Coronary artery (tissue), 2 donors: ENCODE measurements around the gene CETP.

Experiments used
- DNase-seq: peaks from one replicate; pipeline ENCODE4 v3.0.0-alpha.2; 2017; ENCODE audit warnings: low spot score
- H3K27ac ChIP-seq, 2 donors: fragments of 200-600 bp; sonication (generic); one replicate each; pipeline ENCODE4 v1.5.1; 2016 to 2019
- H3K4me3 ChIP-seq: fragments of 200-600 bp; sonication (generic); 2 replicates; pipeline ENCODE4 v1.5.1; 2016; ENCODE audit warnings: mild to moderate bottlenecking, moderate library complexity
- TF ChIP-seq, protein P1 (sequence below): fragments of 200-600 bp; sonication (generic); IDR thresholded peaks from one replicate; pipeline ENCODE4 v1.5.1; 2019; ENCODE audit warnings: antibody characterized with exemption

CETP gene

DNA sequence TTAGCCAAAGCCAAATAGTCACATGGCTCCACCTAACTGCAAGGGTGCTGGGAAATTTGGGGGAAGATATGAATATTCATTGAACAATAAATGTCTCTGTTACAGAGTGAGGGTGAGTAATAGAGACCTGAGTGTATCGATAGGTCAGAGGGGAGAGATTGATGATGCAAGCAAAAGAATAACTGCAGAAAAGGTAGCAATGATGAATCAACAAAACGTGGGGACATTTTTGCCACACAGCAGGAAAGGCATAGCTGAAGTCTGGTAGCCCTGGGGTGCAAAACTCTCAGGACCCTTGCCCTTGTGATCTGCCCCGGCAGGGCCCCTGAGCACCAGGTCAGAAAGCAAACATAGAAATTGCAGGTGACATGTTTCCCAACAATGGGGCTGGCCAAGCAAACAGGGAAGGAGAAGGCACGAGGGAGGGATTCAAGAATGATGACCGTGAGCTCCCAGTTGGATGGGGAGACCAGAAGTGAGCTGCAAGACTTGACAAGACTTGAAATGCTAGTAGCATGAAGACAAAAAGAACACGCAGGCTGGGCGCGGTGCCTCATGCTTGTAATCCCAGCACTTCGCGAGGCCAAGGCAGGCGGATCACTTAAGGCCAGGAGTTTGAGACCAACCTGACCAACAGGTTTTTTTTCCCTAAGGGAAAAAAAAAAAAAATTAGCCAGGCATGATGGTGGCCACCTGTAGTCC, 42.5 kb upstream of the CETP start:
- TF ChIP-seq, protein P1, sequence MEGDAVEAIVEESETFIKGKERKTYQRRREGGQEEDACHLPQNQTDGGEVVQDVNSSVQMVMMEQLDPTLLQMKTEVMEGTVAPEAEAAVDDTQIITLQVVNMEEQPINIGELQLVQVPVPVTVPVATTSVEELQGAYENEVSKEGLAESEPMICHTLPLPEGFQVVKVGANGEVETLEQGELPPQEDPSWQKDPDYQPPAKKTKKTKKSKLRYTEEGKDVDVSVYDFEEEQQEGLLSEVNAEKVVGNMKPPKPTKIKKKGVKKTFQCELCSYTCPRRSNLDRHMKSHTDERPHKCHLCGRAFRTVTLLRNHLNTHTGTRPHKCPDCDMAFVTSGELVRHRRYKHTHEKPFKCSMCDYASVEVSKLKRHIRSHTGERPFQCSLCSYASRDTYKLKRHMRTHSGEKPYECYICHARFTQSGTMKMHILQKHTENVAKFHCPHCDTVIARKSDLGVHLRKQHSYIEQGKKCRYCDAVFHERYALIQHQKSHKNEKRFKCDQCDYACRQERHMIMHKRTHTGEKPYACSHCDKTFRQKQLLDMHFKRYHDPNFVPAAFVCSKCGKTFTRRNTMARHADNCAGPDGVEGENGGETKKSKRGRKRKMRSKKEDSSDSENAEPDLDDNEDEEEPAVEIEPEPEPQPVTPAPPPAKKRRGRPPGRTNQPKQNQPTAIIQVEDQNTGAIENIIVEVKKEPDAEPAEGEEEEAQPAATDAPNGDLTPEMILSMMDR: no peak
- Histone ChIP-seq H3K27ac (no peak overlapping the region), H3K4me3 (no peak overlapping the region)
- no peak for DNase-seq

DNA sequence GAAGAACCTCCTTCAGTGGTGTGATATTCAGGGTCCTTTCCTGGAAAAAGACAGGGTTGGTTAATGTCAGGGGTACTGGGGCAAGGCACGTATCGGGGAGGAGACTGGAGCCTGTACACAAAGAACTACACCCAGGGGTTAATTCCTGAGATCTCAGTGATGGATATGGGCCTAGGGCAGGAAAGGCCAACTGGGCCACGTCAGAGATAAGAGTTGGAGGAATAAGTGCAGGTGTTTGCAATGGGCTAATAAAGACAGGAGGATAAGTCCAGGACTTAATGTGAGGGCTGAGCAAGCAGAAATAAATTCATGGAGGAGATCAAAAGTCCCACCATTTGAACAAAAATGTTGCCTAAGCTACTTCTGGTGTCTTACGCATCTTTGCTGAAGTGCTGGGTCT, 40.2 kb upstream of the CETP start:
- H3K4me3 ChIP-seq: no peak overlapping the region
- no peak for DNase-seq
- TF ChIP-seq, protein P1: no peak
- no peak overlapping the region for H3K27ac ChIP-seq

DNA sequence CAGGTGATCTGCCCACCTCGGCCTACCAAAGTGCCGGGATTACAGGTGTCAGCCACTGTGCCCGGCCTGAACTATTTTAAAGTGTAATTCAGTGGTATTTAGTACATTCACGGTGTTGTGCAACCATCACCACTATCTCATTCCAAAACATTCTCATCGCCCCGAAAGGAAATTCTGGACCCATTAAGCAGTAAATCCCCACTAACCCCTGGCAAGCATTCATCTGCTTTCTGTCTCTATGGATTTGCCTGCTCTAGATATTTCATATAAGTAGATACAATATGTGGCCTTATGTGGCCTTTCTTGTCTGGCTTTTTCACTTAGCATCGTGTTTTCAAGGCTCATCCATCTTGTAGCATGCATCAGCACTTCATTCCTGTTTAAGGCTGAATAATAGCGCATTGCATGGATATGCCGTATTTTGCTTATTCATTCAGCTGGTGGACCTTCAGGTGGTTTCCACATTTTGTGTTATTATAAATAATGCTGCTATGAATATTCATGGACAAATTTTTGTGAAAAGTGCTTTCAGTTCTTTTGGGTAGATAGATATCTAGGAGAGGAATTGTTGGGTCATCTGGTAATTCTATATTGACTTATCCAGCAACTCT, 38.2 kb upstream of the CETP start:
- TF ChIP-seq, protein P1: no peak
- no peak for DNase-seq
- no peak overlapping the region for H3K27ac ChIP-seq
- H3K4me3 ChIP-seq: no peak overlapping the region

DNA sequence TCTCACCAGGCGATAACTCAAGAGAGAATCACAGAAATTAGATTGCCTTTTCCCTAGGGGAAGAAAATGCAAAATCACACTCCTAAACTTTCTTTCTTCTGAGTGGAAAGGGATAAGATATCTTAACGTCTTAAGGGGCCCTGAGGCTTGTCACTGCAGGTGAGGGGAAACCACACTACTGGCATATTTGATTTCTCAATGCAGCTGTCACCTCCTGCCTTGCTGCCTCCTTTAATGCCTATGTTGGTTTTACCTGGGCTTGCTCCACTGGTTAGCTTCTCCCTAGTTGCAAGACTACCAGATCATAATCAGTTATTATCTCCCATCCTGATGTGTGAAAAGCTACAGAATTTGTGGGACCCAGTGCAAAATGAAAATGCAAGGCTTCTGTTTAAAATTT, 34.3 kb upstream of the CETP start:
- TF ChIP-seq, protein P1: no peak
- no peak overlapping the region for H3K27ac ChIP-seq
- DNase-seq: no peak
- no peak overlapping the region for H3K4me3 ChIP-seq

DNA sequence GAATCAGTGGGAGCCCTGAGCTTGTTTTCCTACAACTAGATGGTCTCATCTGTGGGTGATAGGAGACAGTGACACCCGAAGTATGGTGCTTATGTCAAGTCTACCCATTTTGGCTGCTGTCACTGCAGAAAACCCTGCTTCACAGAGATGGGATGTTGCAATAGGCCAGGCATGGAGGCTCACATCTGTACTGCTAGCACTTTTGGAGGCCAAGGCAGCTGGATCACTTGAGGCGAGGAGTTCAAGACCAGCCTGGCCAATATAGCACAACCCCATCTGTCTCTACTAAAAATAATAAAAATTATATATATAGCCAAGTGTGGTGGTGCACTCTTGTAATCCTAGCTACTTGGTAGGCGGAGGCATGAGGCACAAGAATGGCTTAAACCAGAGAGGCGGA, 32.1 kb upstream of the CETP start:
- Histone ChIP-seq H3K27ac (no peak overlapping the region), H3K4me3 (no peak overlapping the region)
- DNase-seq: no peak
- TF ChIP-seq, protein P1: no peak

DNA sequence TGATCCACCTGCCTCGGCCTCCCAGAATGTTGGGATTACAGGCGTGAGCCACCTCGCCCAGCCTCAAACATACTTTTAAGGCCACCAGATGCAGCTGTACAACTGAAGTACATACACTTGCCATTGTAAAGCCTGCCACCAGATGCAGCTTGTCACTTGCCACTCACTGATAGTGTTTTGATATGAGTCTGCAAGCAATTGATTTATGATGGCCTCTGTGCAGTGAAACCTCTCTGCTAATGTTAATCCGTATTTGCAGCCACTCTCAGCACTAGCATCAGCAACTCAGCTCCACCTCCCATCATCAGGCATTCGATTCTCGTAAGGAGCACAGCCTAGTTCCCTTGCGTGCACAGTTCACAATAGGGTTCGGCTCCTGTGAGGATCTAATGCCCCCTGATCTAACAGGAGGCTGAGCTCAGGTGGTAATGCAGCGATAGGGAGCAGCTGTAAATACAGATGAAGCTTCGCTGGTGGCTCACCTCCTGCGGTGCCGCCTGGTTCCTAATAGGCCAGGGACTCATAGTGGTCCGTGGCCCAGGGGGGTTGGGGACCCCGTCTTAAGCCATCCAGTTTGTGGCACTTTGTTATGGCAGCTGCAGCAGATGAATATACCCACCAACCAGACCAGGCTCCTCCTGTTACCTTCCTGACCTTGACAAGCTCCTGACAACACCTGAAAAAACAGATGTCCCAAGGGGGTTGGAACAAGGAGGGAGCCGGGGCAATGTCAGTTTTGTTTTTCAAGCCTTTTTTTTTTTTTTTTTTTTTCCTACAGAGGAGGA, 31.1 kb upstream of the CETP start:
- Histone ChIP-seq H3K27ac (peak overlapping the region; percentile 33 to 96), H3K4me3 (no peak overlapping the region)
- TF ChIP-seq, protein P1: no peak
- DNase-seq: no peak
